NCI-H146 (cell line): ENCODE results near the gene ROBO3.
A peak's percentile ranks its signal among the peaks of the same experiment; 100 is the strongest.

ENCODE experiments used
- DNase-seq: peaks from one replicate; lab custom pipeline; 2025; lab: John Stamatoyannopoulos, UW

ROBO3 gene

GRCh38 chr11:124865181-124865901 lies at the start of gene ROBO3:
Gene ROBO3, plus strand, starts transcription at chr11:124865432. Its CDS starts 146 bp downstream, at chr11:124865578.
- peak; percentile 51 for DNase-seq

DNA sequence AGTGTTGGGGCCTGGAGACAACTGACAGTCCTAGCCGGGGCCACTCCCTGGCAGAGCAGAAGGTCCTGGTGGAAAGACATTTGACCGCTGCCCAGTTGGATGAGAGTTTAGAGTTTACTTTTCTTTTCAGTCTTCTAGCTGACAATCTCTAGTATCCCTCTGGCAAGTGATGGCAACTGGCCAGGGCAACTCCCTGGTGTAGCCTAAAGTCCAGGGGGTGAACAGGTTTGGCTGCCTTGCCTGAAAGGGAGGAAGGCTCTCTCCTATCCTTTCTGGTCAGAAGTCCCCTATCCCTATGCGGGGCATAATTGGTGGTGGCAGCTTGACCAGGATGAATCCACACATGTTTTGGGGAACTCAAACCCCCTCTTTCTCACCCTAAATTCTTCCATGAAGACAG lies 48.2 kb upstream of the ROBO3 start:
- no peak for DNase-seq

DNA sequence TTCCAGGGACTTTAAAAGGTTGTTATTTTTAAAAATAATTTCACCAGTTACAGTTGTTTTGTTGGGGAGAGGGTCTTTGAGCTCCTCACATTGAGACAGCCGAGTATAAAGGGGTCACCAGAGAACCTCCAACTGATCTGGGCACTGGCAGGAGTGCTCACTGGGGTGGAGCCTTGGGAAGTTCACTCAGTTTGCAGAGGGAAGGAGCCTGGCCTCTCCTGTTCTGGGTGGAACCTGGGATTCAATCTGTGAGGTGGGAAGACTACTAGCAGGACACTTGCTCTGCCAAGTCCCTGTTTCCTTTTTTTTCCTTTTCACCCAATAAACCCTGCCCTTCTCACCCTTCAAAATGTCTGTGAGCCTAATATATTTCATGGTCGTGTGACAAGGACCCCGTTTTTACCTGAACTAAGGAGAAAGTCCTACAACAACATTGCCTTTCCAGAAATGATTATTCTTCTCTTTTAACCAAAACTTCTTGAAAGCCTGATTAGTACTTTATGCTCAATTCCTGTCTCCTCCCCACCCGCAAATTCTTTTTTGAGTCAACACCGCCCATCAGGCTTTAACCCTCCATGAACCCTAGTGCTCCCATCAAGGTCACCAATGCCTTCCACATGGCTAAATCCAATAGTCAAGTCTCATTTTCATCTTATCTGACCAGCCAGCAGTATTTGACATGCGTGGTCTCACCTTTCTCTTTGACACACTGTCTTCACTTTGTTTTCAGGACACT lies 43.1 kb upstream of the ROBO3 start:
- no peak for DNase-seq

DNA sequence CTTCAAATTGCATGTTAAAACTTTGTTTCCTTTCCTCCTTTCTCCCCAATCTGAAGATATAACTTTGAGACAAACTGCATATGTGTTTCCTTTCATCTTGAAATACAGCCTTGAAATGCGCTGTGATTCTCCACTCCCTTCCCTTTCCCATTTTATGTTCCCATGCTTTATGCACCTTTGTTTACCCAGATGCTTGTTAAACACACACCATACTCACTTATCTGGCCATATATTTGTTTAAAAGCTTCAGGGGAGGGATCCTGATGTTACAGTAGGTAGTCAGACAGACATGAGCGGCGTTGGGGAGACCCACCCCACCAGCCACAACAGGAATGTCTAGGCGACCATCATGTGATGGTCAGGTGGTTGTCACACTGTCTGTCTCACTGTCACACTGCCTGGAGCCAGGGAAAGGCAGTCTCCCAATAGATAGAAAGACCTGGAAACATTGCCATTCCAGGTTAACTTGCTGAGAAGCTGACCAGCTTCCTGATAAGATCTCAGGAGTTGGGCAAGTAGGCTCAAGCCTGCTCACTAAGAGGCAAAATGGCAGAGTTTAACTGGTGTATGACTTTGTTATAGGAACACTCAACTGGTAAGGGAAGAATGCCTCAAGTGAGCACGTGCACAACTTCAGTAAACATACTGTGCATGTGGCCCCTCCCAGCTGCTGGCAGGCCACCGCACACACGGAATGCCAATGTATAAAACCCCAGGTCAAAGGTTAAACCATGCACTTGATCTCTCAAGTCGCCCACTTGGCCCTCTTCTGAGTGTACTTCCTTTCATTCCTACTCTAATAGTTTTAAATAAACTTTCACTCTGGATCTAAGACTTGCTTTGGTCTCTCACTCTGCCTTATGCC lies 41.5 kb upstream of the ROBO3 start:
- DNase-seq, result peak; percentile 4

DNA sequence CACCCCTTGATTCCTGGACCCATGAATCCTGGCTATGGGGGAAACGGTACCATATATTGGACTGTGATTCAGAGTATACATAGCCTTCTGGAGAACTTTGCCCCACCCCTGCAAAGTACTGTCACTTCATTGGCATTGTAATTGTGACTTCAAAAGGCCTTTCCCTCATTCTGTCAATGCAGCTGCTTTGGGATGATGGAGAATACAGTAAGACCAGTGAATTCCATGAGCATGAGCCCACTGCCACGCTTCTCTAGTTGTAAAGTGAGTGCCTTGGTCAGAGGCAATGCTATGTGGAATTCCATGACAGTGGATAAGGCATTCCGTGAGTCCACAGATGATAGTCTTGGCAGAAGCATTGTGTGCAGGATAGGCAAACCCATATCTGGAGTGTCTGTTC lies 39.4 kb upstream of the ROBO3 start:
- no peak for DNase-seq

GRCh38 chr11:124829986-124830385 lies 35.2 kb upstream of the ROBO3 start:
- DNase-seq, result no peak

- no peak for DNase-seq
Measured at GRCh38 chr11:124830749-124831148, 34.5 kb upstream of the ROBO3 start.

DNA sequence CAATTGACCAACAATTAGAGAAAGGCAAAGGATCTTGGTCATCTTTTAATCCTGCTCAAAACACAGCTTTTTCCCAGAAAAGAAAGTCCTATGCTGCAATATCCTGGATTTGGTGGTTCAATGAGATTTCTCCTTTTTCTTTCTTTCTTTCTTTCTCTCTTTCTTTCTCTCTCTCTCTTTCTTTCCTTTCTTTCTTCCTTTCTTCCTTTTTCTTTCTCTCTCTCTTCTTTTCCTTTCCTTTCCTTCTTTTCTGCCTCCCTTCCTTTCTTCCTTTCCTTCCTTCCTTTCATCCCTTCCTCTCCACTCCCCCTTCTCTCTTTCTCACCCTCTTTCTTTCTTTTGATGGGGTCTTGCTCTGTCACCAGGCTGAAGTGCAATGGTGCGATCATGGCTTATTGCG lies 33.3 kb upstream of the ROBO3 start:
- DNase-seq, result no peak

DNA sequence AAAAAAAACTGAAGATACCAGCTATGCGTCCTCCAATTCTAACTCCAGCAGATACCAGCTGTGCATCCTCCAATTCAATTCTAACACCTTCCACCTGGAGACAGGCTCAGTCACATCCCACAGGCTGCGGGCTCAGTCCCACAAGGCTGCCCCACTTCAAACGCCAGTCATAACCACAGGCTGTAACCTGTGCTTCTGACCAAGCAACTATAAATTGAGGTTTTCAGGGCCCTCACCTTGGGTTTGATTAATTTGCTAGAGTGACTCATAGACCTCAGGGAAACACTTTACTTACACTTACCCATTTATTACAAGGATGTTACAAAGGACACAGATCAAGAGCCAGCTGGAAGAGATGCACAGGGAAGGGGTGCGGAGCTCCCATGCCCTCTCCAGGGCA lies 32.7 kb upstream of the ROBO3 start:
- no peak for DNase-seq

GRCh38 chr11:124834526-124835180 lies 30.6 kb upstream of the ROBO3 start:
- DNase-seq, result no peak

- no peak for DNase-seq
Measured at GRCh38 chr11:124835918-124836317, 29.3 kb upstream of the ROBO3 start.

GRCh38 chr11:124837491-124837856 lies 27.8 kb upstream of the ROBO3 start:
- peak; percentile 64 for DNase-seq

DNA sequence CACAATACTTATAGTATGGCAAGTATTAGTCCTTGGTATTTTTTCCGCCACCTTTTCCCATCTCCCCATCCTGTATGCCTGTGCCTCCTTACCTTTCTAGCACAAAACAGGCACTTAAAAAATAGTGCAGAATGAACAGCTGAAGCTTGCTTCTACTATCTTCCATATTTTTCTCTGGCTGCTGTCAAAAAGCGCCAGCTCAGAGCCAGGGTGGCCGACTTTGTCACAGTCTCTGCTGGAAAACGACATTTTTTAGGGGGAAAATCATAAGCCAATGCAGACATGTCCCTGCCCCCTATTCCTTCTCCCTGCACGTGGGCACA lies 26.5 kb upstream of the ROBO3 start:
- no peak for DNase-seq

DNA sequence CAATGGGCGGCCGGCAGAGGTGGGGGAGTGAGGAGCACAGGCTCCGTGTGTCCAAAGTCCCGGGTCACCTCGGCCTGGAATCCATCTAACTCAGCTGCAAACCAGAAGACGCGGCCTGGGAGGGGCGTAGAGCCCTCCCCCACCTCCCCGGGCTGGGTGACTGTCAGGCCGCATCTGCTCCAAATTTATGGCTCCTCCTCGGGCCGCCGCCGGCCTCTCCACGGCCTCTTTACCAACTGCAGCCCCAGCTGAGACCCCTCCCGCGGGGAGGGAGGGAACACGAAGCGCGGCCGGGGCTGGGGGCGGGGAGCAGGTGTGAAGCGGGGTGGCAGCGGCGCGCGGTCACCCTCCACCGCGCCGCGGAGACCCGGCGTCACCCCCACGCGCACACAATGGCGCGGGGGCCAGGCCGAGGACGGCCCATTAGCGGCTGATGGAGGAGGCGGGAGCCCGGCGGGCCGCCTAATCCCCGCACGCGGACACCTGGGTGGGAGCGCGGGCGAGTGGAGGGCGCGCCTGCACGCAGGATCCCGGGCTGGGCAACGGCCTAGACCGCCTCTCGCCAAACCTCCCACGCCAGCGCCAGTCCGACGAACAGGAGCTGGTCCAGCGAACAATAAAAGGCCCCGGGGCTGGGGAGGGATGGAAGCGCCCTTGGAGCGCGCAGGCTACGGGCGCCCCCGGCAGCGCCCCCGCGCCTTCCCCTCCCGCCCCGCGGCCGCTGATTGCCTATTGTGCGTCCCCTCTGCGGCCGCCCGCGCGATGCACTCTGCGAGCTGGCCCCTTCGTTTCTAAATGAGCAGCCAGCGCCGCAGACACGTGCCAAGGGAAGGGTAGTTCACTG lies 25.9 kb upstream of the ROBO3 start:
- peak; percentile 60 for DNase-seq

- DNase-seq, result no peak
Measured at GRCh38 chr11:124839972-124840621, 25.1 kb upstream of the ROBO3 start.

DNA sequence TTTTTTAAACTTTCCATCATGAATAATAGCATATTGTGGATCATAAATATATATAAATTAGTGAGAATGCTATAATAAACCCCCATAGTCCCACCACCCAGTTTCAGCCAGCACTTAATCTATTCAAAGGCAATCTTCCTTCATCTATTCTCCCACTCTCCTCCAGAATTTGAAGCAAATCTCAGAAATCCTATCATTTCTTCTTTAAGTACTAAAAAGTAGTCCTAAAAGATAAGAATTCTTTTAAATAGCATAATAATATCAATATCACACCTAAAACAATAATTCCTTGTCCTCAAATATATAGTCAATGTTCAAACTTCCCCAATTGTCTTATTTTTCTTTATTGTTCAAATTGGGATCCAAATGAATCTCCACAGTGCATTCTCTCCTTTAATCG lies 24.6 kb upstream of the ROBO3 start:
- no peak for DNase-seq

DNA sequence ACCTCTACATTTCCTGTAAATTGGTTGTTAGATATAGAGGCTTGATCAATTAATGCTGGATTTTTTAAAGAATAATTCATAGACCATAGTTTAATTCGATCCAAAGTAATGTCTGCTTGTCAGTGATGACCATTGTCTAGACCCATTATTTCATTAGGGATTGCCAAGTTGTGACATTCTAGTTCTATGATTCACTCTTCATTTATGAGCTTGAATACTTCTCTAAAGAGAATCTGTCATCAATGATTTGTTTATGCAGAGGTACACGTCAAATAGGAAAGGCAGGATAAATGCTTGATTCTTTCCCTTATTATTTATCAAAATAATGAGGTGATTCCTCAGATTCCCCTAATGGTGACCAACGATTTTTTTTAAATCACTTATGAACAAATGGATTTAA lies 24.0 kb upstream of the ROBO3 start:
- no peak for DNase-seq

DNA sequence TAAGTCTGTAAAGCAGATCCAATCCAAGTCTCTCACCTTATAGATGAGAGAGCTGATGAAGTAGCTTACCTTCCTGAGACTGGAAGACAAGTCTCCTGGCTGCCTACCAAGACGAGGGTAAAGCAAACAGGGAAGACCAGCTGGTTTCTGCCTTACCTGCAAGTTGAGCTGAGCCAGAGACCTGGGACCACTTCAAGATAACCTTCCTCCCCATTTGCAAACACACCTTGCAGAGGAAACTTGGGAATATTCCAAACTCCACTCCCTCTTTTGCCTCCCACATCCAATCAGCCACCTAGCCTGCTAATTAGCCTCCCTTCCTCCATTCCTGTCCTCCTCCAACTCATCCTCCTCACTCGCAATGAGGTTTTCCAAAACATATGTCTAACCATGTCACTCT lies 23.4 kb upstream of the ROBO3 start:
- no peak for DNase-seq

- DNase-seq, result no peak
Measured at GRCh38 chr11:124842305-124842704, 22.9 kb upstream of the ROBO3 start.

- no peak for DNase-seq
Measured at GRCh38 chr11:124843616-124843910, 21.7 kb upstream of the ROBO3 start.

- no peak for DNase-seq
Measured at GRCh38 chr11:124844664-124845079, 20.6 kb upstream of the ROBO3 start.
